HG03521 (cell line): ENCODE data around the gene NR2F6.
"Not testable (repeated sequence)": the region's sequence is repeated elsewhere in the genome, so short reads cannot be mapped to it uniquely, and the experiment has no call there.

ENCODE experiments used
- ATAC-seq: cut with Tn5 transposase; IDR thresholded peaks from one replicate; pipeline ENCODE4 v1.9.1; 2021; ENCODE audit warnings: mild to moderate bottlenecking, moderate library complexity; ENCODE audit not compliant: unreplicated experiment

NR2F6 gene

DNA sequence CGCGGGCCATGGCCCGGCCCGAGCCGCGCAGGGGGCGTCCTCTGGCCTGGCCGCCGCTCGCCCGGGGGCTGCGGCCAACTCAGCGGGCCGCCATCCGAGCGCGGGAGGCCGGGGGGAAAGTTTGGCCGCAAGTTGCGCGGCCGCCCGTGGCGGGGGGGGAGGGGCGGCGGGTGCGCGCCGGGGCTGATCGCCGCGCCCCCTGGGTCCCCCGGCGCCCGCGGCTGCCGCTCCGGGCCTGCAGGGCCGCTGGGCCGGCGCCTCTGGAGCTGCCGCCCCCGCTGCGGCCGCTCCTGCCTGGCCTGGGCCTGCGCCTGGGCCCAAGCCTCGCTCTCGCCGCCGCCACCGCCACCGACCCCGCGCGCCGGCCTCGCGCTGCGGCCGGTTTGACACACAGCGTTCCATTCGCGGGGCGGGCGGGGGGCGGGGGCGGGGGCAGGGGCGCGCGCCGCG lies at the start of gene NR2F6:
TSS of gene NR2F6 (minus strand) at position 385 of the 450 bp plus-strand sequence. CDS start 699 bp downstream, outside the sequence.
- ATAC-seq = peak; percentile 9

GRCh38 chr19:17294051-17294891 lies 48.6 kb upstream of the NR2F6 start:
- ATAC-seq = no peak

DNA sequence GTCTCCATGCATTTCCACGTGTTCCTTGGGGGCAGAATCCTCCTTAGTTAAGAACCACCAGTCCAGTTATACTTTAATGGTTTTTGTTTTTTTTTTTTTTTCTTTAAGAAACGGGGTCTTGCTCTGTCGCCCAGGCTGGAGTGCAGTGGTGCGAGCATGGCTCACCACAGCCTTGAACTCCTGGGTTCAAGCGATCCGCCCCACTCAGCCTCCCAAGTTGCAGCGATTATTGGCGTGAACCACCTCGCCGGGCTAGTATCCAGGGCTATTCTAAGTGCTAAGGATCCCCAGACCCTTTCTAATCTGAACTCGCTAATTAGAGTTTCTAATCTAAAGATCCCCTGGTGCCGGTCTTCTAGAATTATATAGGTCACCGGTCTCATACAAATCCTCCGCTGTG lies 47.9 kb upstream of the NR2F6 start:
- ATAC-seq = no peak

DNA sequence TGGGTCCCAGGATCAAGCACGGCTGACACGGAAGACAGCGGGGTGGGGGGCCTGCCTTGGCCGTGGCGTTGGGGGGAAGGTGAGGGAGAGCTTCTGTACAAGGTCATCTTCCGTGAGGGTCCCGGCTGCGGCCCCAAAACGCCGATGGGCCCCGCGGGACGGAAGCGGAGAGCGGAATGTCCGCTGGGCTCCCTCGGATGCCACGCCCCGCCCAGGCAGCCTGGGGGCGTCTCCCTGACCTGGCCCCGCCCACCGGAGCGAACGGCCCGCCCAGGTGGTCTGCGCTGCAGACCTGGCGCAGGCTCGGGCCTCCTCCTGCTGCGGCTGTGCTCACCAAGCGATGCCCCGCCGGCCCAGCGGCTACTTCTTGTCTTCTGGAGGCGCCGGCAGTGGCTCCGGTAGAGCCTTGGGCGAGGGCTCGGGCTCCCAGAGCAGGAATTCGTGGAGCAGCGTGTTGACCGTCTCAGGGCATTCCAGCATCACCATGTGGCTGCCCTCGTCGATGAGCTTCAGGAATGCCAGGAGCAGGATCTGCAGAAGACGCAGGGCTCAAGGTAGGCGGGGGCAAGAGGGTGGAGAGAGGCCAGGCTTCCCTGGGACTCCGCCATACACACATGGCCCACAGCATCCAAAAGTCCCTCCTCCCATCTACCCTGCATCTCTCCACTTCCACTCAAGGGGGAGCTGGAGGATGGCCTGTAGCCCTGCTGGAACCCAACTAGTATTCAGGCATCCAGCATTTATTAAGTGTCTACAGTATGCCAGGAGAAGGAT lies 46.8 kb upstream of the NR2F6 start:
- ATAC-seq = peak; percentile 69

DNA sequence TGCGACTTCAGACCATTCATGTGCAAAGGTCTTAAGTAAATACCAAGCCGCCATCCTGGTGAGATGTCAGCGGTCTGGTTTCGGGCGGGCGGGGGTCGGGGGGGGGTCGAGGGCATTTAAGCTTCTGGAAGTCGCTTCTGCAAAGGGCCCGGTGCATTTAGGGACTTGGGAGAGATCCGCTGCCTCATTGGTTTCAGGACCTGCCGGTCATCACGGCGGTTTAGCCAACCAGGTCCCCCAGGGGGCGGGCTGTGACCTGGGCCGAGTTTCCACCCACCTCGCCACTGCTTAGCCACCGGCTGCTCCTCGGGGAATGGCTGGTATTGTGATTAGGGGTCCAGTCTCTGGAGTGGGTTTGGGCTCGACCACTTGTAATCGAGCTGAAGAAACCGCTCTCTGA lies 43.8 kb upstream of the NR2F6 start:
- ATAC-seq = no peak

GRCh38 chr19:17286752-17287151 lies 41.0 kb upstream of the NR2F6 start:
- ATAC-seq = no peak

GRCh38 chr19:17286263-17286662 lies 40.5 kb upstream of the NR2F6 start:
- ATAC-seq = no peak

DNA sequence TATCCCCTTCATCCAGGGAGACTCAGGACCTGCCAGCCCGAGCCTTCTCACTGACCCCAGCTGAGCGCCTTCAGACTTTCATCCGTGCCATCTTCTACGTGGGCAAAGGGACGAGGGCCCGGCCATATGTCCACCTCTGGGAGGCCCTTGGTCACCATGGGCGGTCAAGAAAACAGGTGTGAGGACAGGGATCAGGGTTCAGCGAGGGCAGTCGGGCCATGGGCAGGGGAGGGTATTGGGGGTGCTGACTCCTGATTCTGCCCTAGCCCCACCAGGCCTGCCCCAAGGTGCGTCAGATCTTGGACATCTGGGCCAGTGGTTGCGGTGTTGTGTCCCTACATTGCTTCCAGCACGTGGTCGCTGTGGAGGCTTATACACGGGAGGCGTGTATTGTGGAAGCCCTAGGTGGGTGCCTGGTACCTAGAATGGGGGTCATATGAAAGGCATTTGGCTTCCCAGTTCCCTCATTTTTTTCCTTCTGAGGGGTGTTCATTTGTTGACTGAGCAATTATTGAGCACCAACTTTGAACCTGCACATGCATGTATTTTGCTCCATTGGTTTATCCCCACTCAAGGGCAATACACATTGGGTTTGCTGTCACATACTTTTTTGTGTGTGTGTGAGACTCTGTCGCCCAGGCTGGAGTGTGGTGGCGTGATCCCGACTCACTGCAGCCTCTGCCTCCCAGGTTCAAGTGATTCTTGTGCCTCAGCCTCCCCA lies 39.9 kb upstream of the NR2F6 start:
- no peak for ATAC-seq

GRCh38 chr19:17283504-17283996 lies 37.8 kb upstream of the NR2F6 start:
- no peak for ATAC-seq

GRCh38 chr19:17282488-17283125 lies 36.9 kb upstream of the NR2F6 start:
- ATAC-seq = peak; percentile 72

DNA sequence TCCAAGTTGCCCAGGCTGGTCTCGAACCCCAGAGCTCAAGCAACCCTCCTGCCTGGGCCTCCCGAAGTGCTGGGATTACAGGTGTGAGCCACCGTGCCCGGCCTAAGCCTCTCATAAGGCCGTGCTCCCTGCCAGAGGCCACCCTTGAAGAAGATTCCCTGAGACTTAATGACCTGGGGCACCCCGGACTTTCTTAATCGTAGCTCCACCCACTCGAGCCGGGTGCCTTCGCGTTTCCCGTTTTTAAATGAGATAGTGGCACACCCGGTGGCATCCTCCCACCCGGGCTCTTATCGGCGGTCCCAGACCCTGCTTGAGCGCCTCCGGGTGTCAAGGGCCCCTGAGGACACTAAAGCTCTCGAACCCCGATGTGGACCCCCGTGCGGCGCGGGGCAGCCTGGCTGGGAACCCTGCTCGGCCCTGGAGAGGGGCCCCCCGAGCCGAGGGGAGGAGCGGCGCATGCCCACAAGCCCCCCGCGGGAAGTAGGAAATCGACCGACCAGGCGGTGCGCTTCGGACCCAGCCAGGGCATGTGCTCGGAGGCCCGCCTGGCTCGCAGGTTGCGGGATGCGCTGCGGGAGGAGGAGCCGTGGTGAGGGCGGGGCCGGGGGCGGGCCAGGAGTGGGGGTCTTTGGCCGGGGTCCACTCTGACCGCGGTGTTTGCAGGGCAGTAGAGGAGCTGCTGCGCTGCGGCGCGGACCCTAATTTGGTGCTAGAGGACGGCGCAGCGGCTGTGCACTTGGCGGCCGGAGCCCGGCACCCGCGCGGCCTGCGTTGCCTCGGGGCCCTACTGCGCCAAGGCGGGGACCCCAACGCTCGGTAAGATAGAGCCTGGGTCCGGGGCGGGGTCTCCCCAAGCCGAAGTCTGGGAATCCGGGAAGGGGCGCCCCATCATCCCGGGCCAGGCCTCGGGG lies 35.9 kb upstream of the NR2F6 start, which contains the start of gene ANKLE1:
TSS of gene ANKLE1 (plus strand) at position 511 of the 914 bp plus-strand sequence. CDS start at position 531, 20 bp downstream.
- ATAC-seq = no peak

DNA sequence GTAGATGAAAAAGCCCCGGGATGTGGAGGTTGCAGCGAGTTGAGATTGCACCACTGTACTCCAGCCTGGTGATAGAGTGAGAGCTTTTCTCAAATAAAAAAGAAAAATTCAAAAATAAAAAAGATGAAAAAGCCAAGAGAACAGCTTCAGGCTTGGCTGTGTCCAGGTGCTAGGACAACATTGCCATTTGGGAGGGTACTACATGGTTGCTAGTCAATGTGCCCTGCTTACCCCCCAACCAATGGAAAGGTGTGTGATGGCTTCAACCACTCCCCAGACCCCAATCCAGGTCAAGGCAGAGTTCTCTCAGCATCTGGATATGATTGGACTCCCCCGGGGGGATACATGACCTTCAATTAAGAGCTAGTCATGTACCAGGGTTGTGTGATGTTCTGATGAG lies 33.7 kb upstream of the NR2F6 start:
- no peak for ATAC-seq

GRCh38 chr19:17275441-17276175 lies 29.9 kb upstream of the NR2F6 start:
- no peak for ATAC-seq

DNA sequence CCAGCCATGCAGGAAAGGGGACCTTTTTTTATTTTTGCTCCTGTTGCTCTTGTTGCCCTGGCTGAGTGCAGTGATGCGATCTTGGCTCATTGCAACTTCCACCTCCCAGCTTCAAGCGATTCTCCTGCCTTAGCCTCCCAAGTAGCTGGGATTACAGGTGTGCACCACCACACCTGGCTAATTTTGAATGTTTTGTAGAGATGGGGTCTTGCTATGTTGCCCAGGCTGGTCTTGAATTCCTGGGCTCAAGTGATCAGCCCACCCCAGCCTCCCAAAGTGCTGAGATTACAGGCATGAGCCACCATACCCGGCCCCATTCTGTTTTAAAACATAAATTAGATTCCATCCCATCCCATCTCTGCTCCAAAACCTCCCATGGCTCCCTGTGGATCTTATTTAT lies 29.2 kb upstream of the NR2F6 start:
- ATAC-seq = not testable (repeated sequence)

DNA sequence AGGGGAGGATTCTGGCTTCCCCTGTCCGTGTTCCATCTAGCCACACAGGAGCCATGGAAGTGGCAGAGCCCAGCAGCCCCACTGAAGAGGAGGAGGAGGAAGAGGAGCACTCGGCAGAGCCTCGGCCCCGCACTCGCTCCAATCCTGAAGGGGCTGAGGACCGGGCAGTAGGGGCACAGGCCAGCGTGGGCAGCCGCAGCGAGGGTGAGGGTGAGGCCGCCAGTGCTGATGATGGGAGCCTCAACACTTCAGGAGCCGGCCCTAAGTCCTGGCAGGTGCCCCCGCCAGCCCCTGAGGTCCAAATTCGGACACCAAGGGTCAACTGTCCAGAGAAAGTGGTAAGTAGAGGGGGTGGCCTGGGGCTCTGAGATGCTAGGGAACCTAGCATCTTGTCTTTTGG lies 23.0 kb upstream of the NR2F6 start:
- ATAC-seq = no peak

GRCh38 chr19:17266975-17267788 lies 21.5 kb upstream of the NR2F6 start, which contains the start of gene BABAM1:
BABAM1 (plus strand) TSS chr19:17267443; CDS start chr19:17268807, 1,364 bp downstream.
- peak; percentile 87 for ATAC-seq

GRCh38 chr19:17266589-17266974 lies 20.9 kb upstream of the NR2F6 start:
- ATAC-seq = no peak

GRCh38 chr19:17266026-17266425 lies 20.3 kb upstream of the NR2F6 start:
- ATAC-seq = no peak
